Stimulated activated CD4-positive, alpha-beta T cell treated with anti-CD3 and anti-CD28 coated beads, Interleukin-12 subunit alpha, Interleukin-12 subunit beta, amount 100 ng/mL, for 4 hours (primary cell): ENCODE measurements around the gene TMEM266.

ENCODE experiments used
- DNase-seq: peaks from one replicate; pipeline ENCODE4 v3.0.0-alpha.2; 2020

The TMEM266 gene

DNA sequence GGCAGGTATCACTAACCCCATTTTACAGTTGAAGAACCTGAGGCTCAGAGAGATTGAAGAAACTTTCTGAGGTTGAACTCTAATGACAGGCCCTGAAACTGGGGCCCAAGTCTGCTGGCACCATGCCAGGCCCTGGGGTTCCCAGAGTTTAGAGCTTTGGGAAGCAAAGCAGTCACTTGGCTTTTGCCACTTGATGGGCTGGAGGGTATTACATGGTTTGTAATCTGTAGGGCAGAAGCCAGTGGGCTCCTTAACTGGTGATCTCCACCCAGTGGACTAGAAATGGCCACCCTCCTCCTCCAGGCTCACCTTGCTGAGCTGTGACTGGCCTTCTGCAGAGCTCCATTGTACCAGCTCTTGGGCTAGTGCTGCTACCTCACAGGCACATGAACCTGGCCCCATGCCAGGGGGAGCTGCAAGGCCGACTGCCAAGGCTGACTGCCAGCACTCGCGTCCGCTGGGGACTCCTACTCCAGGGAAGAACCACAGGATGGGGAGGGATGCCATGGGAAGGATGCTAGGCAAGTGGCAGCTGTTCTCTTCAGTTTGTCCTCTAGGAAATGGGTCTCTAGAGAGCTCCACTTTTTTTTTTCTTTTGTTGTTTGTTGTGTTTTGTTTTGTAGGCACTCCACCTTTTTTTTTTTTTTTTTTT lies 146.7 kb downstream of the TMEM266 start:
- no peak for DNase-seq

GRCh38 chr15:76208084-76208785 lies 148.4 kb downstream of the TMEM266 start:
- DNase-seq, result no peak

- DNase-seq, result no peak
Measured at GRCh38 chr15:76208786-76209424, 149.1 kb downstream of the TMEM266 start.

- no peak for DNase-seq
Measured at GRCh38 chr15:76209523-76209922, 149.7 kb downstream of the TMEM266 start.

GRCh38 chr15:76209942-76210341 lies 150.2 kb downstream of the TMEM266 start:
- no peak for DNase-seq

DNA sequence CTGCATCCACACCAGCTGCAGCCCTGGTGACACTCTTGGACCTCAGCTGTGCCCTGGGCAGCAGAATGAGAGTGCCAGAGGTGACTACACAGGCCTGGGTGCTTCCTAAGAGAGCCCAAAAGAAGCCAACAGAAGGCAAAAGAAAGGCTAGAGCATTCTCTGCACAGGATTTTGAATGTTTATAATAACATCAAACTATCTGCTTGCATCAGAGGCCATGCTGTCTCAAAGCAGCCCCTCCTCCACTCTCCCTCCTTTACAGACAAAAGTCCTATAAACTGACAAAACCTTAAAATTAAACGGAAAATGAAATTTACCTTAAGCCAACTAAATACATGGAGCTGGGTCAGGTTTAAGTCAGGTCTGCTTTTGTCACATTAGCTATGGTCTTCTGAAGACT lies 155.8 kb downstream of the TMEM266 start:
- DNase-seq, result no peak

DNA sequence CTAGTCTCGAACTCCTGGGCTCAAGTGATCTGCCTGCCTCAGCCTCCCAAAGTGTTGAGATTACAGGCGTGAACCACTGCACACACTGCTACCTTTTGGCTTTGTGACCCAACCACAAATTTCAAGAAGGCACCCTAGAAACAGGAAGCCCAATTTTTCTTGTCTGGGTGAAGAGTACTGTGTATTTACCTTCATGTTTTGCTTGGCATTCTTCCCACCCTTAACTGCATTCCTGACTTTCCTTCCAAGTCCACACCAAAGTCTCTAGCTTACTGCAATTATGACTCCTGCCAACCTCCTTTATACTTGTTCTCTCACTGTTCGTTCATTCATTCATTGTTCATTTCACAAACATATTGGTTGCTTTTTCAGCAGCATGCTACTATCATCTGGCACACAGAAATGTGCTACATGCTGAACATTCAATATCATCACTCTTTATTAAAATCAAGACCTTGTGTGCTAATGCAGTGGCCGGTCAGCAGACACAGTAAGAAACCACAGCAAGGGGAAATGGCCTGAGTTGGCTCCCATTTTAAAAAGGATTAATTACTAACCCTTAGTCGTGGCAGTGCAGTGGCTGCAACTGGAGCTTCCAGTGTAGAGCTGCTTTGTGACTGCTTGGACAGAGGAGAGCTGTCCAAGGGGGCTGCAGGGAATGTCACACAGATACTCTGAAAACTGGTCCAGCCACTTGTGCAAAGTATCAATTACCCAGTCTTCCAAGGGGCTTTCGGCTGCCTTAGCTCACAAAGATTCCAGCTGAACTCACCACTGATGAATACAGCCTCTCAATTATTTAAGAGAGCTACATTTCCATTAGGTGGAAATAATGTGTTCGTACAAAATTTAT lies 157.5 kb downstream of the TMEM266 start:
- DNase-seq, result no peak

DNA sequence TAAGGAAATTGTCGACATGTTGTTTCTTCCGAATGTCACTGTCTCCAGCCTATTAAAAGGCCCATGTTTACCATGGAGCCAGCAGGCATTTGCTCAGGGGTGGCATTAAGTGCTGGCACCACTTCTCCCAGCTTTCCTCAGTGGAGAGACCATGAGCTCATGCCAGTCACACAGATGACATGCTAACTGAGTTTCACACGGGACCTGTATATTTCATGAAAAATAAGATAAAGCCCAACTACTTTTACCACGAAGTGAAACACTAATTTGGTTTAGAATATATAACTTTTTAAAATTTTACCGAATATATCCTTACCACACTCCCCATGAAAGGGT lies 158.1 kb downstream of the TMEM266 start:
- no peak for DNase-seq

DNA sequence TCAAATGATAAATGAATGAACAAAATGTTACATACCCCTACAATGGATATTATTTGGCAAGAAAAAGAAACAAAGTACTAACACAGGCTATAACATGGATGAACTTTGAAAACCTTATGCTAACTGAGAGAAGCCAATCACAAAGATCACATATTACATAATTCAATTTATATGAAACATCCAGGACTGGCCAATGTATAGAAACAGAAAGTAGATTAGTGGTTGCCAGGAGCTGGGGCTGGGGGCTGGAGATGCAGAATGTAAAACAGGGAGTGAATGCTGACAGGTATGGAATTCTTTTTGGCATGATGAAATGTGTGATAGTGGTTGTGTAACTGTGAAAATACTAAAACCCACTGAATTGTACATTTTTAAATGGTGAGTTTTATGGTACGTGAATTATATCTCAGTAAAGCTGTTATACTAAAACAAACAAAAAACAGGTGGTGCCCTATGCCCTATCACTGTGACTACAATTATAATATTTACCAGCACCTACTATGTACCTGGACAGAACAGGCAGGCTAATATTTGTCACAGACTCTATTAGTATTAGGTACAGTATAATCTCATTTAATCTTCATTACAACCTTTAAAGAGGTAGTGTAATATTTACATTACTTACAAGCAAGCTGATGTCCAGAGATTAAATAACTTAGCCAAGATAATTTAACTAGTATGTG lies 161.4 kb downstream of the TMEM266 start:
- no peak for DNase-seq

GRCh38 chr15:76222159-76222558 lies 162.4 kb downstream of the TMEM266 start:
- DNase-seq, result no peak

DNA sequence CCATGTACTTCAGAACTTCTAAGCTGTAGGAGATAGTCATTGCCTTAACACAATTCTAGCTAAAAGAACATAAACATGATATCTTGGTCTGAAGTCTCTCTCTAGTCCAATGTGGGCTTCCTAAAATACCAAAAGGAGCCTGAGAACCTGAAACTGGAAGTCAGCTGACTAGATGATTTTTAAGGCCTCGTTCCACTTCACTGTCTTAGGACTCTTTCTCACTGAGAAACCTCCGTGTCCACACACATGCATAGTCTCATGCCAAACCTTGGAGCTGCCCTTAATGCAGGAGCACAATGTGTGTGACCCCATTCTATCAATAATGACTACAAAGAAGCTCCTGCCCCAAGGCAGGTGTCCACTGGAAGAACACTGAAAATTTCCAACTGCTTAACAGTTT lies 163.7 kb downstream of the TMEM266 start:
- no peak for DNase-seq

DNA sequence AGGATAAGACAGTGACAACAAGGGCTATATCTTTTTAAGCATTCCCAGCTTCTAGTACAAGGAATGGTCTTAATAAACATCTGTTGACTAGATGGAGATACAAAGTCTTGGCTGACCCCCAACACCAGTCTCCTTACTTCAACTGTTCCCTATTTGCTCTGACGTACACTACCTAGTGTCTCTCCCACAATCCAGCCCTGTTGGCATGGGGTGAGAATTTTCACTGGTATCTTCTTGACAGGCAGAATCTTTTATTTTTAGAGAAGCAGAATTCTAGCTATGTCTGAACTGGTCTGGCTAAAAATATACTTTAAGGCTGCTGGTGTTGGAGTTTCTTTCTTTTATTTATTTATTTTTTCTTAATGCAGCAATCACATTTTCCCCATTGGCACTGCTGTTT lies 169.5 kb downstream of the TMEM266 start:
- no peak for DNase-seq

DNA sequence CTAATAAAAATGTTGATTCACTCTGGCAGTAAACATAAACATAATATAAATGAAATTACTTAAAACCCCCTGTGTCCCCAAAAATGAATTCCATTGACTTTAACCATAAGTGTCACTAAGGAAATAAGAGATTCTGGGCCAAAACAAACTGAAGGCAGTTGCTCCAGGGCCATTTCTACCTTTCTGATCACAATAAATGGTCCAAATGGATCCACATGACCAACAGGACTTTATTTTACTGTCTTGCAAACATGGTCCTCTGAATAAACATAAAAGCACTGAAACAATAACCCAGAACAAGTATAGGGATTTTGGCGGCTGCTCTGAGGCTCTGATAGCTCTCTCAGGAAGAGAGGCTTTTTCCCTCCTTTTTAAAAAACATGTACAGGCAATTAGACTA lies 174.1 kb downstream of the TMEM266 start:
- no peak for DNase-seq

DNA sequence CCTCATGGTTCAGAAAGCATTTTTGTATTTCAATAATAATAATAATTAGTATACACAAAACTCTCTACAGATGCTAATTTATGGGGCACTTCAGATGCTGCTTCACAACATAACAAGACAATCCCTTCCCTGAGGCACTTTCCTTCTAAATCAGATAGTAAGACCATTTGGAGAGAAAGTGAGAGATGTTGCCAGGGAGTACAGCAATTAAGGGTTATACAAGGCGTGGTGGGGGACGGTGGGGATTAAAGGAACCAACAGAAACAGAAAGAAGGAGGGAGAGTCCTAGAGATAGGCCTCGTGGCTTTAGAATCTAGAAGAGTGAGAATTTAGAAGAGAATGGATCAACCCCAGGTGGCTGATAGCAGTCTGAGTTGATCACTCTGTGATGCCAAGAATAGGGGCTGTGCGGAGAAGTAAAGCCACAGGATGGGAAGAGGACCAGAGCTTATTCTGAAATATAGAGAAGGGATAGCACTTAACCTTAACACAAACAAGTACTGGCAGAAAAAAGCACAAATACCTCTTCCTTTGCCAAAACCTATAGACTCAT lies 174.6 kb downstream of the TMEM266 start:
- no peak for DNase-seq

GRCh38 chr15:76235186-76235826 lies 175.5 kb downstream of the TMEM266 start:
- no peak for DNase-seq

- DNase-seq, result no peak
Measured at GRCh38 chr15:76236350-76236749, 176.6 kb downstream of the TMEM266 start.

- DNase-seq, result no peak
Measured at GRCh38 chr15:76239786-76240185, 180.0 kb downstream of the TMEM266 start.

DNA sequence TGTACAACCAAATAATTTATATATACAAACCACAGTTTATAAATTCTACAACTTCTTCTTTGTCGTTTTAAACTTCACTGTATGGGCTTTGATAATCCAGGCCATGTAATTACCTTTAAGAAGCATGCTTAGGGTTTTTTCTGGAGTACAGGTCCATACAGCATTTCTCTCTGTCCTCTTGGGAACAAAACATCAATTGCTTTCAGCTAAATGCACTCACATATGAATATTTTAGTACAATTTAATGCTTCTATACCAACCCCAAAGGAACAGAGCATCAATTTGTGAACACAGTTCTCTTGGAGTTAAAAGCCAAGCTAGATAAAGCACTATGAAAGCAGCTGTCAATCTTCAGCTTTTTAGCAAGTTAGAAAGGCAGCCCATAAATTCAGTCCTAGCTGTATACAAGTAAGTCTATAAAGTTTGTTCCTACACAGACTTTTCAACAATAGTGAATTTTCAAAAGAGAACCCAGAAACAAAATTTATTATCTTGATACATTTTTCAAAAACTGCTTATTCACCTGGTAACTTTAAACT lies 185.4 kb downstream of the TMEM266 start:
- no peak for DNase-seq

DNA sequence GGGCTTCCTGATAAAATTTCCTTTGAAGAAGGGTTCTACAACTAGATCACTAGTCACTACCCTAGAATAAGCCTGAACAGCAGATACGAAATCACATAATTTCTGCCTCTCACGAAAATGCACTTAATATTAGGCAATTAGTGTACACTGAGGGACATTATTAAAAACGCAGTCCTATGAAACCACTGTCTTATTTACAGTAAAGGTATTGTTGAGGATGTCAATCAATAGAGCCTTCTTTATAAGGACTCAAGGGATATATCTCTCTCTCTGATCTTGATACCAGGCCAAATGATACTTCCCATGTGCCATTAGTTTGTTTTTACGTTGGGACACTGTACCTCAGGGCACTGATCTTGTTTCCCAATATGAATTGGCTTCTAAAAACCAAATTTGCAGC lies 191.9 kb downstream of the TMEM266 start:
- DNase-seq, result no peak

DNA sequence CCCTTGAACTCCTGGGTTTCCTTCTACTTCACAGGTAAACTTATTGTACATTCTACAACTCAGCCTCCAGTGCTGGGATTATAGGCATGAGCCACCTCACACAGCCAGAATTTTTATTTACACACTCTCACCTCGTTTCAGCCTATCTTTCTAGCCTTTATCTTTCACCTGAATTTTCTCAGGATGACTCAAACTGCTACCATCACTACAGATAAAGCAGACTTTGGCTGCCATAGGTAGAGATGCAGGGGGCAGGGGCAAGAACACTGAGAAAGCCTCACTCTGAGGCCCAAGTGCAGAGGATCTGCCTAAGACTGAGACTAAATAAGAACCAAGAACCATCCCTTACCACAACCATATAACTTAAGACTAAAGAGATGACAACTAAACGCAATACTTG lies 192.5 kb downstream of the TMEM266 start:
- DNase-seq, result no peak

- no peak for DNase-seq
Measured at GRCh38 chr15:76253691-76254473, 194.1 kb downstream of the TMEM266 start.
